GM21619 (cell line): ENCODE data around the gene C4orf36.

ENCODE experiments used
- ATAC-seq: cut with Tn5 transposase; IDR thresholded peaks from one replicate; pipeline ENCODE4 v1.9.1; 2021; ENCODE audit not compliant: unreplicated experiment

Gene C4orf36, protein sequence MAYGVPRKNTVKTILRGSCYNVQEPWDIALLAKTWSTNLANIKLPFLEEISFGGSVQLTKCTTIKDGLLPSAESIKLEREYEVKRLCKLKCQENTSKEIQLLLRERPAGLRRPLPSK

DNA sequence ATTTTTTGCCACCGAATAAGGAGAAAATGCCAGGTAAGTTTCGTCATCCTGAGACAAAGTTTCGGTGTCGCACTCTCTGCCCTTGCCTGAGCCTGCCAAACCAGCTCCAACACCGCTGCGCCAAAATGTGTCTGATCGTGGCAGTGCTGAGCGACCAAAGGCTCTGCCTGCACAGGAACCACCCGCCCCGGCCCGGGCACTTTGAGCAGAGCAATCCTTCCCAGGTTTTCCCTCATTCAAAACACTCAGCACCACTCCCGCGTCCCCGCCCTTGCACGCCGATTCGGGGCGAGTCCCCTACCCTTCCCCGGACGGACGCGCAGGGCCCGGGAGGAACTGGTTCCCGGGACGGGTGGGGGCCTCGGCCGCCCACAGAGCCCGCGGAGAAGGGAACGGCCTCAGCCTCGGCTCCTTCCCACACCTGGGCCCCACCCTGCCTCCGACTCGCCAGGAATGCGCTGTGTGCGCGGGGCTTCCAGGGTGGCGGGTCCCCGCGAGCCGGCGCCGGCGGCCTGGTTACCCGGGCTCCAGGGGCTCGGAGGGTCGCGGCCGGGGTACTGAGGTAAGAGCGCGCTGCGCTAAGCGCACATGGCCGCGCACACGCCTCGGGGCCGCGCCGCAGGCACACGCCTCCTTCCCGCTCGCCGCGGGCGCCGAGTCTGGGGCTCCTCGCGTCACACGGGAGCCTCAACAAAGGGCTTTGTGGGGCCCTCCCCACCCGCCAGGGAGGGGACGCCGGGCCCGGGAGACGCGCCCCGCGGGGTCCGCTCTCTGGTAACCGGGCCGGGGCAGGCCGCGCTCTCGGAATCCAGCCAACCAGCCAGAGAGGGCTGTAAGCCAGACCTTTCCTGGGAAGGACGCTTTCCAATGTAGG, at the start of gene C4orf36:
Gene C4orf36, minus strand, starts transcription at position 661 of the 874 bp plus-strand sequence. CDS start 902 bp downstream, outside the sequence.
- peak; percentile 61 for ATAC-seq

DNA sequence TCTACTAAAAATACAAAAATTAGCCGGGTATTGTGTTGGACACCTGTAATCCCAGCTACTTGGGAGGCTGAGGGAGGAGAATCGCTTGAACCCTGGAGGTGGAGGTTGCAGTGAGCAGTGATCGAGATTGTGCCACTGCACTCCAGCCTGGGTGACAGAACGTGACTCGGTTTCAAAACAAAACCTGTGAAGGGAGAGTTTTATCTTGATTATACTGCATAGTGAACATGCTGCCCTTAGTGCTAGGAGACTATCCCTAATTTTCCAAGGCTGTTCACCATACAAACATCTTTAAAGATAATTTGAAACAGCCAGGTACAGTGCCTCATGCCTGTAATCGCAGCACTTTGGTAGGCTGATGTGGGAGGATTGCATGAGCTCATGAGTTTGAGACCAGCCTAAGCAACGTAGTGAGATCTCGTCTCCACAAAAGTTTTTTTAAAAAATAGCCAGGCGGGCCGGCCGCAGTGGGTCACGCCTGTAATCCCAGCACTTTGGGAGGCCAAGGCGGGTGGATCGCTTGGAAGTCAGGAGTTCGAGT, 48.8 kb upstream of the C4orf36 start:
- no peak for ATAC-seq

DNA sequence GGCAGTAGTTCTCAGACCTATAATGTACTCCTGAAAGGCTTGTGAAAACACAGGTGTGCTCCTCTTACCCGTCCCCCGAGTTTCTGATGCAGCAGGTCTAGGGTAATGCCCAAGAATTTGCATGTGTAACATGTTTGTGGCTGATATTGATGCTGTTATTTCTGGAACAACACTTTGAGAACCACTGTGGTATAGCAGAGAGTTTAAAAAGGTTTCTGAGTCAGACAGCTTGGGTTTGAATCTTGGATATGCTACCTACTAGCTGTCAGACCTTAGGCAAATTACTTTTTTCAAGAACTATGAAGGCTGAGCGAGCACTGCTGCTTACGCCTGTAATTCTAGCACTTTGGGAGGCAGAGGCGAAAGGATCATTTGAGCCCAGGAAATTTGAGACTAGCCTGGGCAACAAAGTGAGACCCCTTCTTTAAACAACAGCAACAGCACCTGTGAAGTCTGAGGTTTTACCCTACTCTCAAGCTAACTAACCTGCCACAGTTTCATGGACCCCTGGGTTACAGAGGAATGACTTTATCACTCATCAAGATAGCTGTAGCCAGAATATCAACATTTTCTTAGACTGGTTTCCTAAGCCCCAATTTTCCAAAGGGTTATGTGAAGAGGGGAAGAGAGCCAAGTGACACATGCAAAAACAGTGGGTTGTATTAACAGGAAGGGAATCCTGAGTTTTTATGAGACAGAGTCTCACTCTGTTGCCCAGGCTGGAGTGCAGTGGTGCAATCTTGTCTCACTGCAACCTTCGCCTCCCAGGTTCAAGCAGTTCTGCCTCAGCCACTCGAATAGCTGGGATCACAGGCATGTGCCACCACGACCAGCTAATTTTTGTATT, 47.7 kb upstream of the C4orf36 start:
- peak; percentile 60 for ATAC-seq

DNA sequence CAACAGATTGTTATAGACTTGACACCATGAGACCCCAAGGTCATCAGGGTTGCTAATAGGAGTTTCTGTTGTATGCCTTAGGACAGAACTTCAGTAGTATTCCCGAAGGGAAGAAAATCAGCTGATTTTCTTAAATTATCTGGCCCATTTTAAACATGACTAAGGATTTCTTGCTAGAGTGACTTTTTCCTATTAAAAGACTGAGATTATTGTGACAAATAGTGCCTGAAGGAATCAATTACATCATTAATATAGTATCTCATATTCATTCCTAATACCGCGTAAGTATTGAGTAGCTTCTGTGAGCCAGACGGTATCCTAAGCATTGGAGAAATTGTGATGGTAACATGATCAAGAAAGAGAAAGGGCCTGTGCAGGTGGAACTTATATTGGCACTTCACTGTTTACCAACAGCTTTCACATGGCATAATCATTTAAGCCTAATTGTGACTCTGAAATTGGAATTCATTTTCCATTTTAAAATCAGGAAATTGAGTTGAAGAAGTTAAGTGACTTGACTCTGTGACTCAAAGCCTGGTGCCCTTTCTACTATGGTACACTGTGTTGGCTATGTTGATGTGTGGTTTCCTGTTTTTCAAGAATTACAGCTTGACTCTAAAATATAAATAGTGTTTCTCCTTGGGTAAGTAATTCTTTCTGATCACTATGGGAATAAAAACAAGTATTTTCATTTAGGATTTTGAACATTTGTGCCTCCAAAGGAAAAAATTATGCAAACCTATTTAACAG, 46.7 kb upstream of the C4orf36 start:
- ATAC-seq = no peak

DNA sequence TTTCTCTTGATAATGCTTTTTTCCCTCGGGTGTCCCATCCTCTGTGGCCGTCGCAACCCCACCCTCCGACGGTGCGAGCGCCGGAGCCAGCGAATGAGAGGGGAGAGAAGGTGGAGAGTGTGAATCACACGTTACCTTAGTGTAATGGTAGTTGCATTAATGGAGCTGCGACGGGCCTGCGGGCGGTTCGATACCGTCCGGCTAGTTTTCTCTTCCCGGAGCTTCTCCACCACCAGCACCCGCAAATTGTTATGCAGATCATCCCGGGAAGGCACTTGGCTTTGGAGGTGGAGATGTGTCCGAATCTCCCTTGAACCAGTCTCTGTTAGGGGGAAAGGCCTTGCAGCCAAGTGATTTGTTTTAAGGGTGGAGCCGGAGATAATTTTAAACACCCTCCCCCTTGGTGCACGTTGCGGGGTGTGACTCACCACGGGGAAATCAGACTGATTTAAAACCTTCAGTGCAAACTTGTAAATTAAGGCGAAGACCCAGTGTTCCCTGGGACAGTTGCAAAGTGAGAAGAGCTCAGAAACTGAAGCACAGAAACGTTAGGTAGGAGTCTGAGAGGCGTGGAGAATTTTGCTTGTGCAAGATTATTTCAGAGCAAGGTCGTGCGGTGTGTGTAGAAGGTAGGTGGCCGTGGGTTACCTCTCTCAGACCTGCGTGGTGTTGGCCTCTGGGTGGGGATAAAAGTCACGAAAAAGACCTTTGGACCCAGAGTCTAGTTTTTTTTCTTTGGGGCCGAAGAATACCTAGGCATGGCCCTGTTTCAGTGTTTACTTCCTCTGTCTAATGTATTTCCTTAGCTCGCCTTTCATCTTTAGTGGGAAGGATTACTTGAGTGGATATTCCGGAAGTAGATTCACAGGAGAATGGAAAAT, 43.9 kb upstream of the C4orf36 start:
- peak; percentile 32 for ATAC-seq

DNA sequence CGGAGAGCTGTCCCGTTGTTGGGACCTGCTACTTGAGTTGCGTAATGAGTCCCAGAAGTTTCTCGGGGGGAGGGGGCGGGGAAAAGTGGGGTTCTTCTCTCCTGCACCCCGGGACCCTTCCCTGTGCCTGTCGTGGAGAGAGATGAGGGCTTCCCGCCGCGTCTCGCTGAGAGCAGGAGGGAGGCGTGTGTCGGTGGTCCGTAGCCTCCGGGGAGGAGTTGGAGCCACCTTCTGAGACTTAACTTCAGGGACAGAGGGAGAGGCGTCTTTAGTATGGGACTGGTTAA, 43.3 kb upstream of the C4orf36 start:
- no peak for ATAC-seq

DNA sequence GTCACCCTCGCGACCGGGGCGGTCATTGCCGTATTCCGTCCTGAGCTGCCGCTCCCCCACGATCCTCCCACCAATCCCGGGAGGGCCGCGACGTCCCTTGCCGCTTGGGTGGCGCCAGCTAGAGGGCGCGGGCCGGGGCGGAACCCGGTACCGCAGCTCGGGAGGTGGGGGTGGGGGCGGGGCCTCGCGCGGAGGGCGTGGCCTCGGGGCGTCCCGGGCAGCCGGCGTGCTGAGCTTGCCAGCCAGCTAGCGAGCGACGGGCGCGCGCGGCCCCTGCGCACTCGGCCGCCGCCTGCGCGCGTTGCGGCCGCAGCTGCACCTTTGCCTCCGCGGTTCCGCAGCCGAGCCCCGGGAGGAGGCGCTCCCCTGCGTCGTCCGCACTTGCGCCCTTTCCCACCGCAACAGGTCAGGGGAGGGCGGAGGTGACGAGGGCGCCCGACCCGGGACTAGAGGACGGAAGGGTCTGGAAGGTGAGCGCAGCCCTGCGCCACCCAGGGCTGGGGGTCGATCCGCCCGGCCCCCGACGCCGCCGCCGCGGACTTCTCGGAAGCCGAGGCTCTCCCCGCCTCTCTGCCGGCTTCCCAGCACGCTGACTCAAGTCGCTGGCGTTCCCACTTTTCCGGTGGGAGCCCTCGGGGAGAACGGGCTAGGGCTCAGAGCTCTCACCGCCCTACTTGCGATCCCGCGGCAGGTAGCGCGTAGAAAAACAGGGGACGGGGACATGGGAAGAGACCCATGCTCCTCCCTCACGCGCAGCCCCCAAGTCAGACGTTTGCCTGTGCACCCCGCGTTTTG, 42.7 kb upstream of the C4orf36 start, which contains the start of gene AFF1:
Gene AFF1, plus strand, starts transcription at position 241 of the 795 bp plus-strand sequence. CDS start 13,523 bp downstream, outside the sequence.
- peak; percentile 44 for ATAC-seq

DNA sequence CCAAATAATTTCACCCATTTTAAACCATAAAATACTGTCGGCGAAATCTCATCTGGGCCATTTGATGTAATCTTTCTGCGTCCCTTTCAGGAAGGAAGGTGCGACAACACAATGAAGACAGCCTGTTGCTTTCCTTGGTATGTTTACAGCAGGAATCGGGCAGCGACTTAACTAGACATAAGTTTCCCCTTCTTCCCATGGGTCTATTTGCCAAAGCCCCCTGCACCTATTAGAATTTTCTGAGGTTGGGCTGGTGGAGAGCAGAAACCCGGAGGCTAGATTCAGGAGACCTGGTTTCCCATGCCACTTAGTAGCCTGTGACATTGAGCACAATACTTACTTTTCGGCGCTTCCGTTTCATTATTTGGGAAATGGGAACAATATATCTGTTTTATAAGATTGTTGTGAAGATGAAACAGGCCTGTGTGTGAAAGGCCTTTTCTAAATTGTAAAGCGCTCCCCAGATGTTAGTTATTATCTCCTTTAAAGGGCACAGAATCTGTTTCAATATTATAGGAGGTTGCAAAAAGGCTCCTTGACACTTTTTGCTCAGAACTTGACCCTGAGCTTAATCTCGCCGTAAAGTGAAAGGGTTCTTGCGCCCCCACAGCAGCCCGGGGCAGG, 42.0 kb upstream of the C4orf36 start:
- no peak for ATAC-seq

DNA sequence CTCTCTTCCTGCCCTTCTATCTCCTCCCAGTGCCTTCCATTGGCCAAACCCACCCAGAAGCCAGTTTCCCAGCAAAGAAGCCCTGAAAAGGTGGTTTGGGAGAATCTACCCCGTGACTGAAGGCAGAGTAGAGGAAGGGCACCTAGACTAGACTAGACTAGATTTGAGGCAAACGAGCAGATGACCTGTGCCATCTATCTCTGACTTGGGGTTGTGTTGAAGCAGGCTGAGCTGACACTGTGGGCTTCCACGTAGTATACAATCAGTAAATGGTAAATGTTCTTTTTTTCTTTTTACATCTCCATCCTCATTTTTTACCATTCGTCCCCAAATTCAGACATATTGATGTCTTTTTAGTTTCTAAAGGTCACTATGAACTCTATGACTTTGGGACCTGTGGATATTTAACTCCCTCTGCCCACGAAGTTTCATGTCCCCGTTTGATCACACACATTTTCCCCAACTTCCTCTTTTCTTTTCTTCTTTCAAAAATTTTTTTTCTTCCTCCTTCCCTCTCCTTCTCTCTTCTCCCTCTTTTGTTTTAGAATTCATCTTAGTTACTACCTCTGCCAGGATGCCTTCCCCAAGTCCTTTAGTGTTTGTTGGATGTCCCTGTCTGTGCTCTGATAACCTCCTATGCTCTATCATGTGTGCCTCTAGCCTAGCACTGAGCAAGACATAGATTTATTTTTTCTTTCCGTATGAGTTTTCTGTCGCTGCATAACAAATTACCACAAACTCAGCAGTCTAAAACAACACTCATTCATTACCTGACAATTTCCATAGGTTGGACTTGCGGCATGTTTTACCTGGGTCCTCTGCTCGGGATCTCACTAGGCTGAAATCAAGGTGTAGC, 36.4 kb upstream of the C4orf36 start:
- ATAC-seq = no peak

DNA sequence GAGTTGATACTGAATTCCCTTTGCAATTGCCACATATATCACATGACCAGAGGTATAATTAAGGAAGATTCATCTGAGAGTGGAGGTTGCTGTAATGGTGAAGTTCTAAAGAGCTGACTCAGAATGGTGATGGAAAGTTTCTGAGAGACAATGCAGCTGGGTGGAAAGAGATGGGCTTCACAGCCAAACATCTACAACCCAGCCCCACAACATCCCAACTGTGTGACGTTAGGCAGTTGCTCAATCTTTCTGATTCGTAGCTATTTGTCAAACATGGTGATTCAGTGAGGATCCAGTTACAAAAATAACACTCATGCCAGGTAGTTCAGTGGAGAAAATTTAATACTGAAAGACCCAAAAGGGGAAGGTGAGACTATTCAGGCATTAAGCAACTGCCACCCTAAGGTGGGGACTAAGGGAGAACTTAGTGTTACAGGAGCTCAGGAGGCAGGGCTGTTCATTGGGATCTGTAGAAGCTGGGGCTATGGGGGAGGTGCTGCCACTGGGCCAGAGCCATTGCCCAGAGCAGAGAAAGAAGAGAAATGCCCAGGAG, 35.7 kb upstream of the C4orf36 start:
- ATAC-seq = no peak

DNA sequence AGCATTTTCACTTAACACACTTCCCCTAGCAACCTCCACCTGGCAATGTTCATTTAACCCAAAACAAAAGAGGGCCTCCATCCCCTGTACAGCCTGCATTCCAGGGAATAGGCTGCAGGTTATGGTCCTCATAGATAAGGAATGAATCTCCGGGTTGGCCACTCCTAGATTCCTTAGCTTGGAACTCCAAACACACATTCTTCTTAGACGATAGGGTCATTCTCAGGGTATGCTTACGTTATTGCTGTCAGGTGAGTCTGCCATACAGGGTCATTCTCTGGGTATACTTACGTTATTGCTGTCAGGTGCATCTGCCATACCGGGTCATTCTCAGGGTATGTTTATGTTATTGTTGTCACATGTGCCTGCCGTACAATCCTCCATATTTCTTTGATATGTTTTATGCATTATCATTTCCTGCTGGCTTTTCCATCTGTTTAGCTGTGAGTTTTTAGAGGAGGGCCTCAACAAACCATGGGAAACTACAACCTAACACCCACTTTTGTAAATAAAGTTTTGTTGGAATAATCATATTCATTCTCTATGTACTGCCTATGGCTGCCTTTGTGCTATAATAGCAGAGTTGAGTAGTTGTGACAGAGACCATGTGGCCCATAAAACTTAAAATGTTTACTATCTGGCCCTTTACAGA, 34.3 kb upstream of the C4orf36 start:
- no peak for ATAC-seq

DNA sequence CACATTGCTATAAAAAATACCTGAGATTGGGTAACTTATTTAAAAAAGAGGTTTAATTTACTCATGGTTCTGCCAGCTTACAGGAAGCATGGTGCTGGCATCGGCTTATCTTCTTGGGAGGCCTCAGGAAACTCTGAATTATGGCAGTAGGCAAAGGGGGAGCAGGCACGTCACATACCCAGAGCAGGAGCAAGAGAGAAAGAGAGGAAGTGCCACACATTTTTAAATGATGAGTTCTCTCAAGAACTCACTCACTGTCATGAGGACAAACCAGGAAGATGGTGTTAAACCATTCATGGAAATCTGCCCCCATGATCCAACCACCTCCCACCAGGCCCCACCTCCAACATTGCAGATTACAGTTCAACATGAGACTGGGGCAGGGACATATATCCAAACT, 32.6 kb upstream of the C4orf36 start:
- ATAC-seq = no peak

DNA sequence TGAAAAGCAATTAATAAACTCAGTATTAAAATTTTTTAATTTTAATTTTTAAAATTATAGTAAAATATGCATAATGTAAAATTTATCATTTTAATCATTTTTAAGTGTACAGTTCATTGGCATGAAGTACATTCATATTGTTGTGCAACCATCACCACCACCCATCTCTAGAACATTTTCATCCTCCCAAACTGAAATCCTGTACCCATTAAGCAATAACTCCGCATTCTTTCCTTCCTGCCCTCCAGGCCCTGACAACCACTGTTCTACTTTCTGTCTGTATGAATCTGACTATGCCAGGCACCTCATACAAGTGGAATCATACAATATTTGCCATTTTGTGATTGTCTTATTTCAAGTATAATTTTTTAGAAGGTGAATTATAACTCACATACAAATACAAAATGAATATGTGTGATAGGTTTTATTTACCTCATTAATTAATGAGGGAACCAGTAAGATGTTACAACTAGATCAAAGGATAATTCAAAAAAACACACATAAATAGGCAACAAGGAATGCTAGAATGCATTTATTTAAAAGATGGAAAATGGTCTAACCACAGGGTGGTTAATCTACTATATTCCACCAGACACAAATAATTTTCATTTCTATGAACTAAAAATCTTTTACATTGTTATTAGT, 29.5 kb upstream of the C4orf36 start:
- no peak for ATAC-seq

DNA sequence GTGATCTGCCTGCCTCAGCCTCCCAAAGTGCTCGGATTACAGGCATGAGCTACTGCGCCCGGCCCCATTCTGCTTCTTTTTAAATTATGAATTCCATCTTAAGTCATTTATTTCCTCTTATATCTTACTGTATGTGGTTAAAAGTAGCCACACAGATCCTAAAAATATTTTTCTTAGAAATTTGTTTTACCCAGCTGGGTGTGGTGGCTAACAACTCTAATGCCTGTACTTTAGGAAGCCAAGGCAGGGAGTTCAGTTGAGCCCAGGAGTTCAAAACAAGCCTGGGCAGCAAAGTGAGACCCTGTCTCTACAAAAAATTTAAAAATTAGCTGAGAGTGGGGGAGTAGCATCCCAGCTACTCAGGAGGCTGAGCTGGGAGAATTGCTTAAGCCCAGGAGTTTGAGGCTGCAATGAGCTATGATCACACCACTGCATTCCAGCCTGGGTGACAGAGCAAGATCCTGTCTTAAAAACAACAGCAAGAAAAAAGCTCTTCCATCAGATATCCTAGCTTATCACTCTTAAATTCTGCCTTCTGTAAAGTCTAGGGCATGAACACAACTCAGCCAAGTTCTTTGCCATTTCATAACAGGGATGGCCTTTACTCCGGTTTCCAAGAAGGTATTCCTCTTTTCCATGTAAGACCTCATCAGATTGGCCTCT, 27.5 kb upstream of the C4orf36 start:
- ATAC-seq = no peak

DNA sequence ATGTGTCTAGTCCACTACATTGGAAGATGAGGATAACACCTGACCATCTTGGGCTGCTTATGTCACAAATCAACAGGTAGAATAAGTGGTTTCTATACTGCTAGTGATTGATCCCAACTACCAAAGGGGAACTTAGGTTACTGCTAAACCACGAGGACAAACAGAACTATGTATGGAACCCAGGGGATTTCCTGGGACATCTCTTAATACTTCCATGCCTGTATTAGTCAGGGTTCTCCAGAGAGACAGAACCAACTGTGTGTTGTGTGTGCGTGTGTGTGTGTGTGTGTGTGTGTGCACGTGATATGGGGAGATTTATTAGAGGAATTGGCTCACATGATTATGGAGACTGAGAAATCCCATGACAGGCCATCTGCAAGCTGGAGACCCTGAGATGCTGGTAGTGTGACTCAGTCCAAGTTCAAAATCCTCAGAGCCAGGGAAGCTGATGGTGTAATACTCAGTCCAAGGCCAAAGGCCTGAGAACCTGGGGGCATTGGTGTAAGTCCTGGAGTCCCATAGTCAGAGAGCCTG, 26.4 kb upstream of the C4orf36 start:
- ATAC-seq = no peak
